ENCODE results near the gene SNAPC2. TPM values are rescaled to one million over a fixed set of nuclear protein-coding genes. Genes with fewer than 3 reads are reported as not detected.
A peak's percentile ranks its signal among the peaks of the same experiment; 100 is the strongest.

Gene SNAPC2, protein sequence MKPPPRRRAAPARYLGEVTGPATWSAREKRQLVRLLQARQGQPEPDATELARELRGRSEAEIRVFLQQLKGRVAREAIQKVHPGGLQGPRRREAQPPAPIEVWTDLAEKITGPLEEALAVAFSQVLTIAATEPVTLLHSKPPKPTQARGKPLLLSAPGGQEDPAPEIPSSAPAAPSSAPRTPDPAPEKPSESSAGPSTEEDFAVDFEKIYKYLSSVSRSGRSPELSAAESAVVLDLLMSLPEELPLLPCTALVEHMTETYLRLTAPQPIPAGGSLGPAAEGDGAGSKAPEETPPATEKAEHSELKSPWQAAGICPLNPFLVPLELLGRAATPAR
- total RNA-seq = 10 to 100 TPM; 18.6 to 19.0 TPM

DNA sequence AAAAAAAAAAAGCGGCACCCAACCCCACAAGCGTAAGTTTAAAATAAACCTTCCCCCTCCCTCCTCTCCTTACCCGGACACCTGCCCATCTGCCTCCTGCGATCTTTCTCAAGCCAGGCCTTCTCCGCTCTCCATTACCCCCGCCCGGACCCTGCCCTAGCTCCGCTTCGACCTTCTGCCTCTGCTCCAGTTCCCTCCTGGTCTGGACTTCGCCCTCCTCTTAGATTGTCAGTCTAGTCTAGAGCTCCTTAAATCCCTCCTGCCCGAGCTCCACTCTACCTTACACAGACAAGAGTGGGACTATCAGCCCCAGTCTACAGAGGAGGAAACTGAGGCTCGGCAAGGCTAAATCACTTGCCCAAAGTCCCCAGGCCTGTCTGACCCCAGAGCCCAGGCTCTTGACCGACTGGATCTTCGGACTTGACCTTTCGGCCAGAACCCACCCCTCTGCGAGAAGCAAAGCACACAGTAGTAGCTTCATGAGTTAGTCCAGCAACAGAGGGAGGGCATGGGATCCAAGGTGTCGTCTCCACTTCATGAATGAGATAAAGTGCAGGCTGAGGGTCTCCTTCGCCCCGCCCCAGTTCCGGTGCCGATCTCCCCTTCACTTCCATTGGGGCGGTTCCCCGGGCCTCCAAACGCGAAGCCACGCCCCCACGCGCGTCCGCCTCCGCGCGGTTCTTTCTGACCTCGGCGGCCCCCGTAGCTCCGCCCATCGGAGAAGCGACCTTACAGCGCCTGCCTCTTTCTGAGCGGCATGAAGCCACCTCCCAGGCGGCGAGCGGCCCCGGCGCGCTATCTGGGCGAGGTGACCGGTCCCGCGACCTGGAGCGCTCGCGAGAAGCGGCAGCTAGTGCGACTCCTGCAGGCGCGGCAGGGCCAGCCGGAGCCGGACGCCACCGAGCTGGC lies at the start of gene SNAPC2:
Gene SNAPC2 (plus strand): TSS at position 729 of the 909 bp plus-strand sequence. CDS start 29 bp downstream, at position 758.
- Mint-ChIP-seq H3K9me3 (ENCODE audit: insufficient read depth) (no peaks in the 10 kb centered on the region), H3K27ac (peak within 1 kb of the TSS; percentile 94), H3K36me3 (ENCODE audit: low read depth) (peaks cover 10% of the 10 kb centered on the region), H3K4me1 (ENCODE audit: low read depth) (peaks cover 47% of the 10 kb centered on the region), H3K4me3 (peak within 1 kb of the TSS; percentile 96), H3K27me3 (ENCODE audit: low read depth) (peaks cover 30% of the 10 kb centered on the region)
- POLR2A ChIA-PET = interaction anchor here (0.6 to 2.6 kb wide), 9 partner anchors 8 to 291 kb away, joined by 3 to 17 read pairs (median 5); partner anchors contain the start of genes MAP2K7, PET100, TIMM44 and XAB2
- DNase-seq (peak; percentile 98), ATAC-seq (peak; percentile 79)
- CTCF ChIA-PET = interaction anchor here (0.6 to 3.2 kb wide), 11 partner anchors 9 to 352 kb away, joined by 3 to 40 read pairs (median 7); partner anchors contain the start of genes MAP2K7, TIMM44 and TRAPPC5

DNA sequence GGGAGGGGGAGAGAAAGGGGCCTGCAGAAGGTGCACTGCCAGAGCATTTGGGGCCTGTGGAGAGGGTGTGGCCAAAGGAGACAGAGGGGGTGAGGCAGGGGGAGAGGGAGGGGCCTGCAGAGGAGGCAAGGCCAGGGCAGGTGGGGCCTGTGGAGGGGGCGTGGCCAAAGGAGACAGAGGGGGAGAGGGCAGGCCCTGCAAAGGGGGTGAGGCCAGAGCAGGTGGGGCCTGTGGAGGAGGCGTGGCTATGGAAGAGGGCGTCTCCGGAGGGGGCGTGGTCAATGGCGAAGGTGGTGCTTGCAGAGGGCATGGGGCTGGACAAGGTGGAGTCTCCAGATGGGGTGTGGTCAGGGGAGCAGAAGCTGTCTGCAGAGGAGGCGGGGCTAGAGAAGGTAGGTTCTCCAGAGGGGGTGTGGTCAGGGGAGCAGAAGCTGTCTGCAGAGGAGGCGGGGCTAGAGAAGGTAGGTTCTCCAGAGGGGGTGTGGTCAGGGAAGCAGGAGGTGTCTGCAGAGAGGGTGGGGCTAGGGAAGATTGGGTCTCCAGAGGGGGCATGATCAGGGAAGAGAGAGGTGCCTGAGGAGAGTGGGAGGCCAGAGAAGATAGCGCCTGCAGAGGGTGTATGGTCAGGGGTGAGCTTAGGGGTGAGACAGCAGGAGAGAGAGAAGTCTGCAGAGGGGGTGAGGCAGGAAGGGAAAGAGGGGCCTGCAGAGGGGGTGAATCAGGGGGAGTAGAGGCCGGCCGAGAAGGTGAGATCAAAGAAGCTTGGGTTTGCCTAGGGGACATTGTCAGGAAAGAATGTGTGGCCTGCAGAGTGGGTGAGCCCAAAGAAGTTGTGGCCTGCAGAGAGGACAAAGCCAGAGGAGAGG lies 49.3 kb upstream of the SNAPC2 start:
- CTCF ChIA-PET = no interaction called here
- peaks cover 43% of the 10 kb centered on the region for H3K4me1 Mint-ChIP-seq (ENCODE audit: low read depth)
- no peaks in the 10 kb centered on the region for H3K9me3 Mint-ChIP-seq (ENCODE audit: insufficient read depth)
- peaks cover 42% of the 10 kb centered on the region for H3K27me3 Mint-ChIP-seq (ENCODE audit: low read depth)
- DNase-seq (peak; percentile 73), ATAC-seq (no peak)
- no peaks in the 10 kb centered on the region for H3K36me3 Mint-ChIP-seq (ENCODE audit: low read depth)
- peak overlapping the region; percentile 15 for H3K4me3 Mint-ChIP-seq
- POLR2A ChIA-PET = no interaction called here
- H3K27ac Mint-ChIP-seq = peak overlapping the region; percentile 11

DNA sequence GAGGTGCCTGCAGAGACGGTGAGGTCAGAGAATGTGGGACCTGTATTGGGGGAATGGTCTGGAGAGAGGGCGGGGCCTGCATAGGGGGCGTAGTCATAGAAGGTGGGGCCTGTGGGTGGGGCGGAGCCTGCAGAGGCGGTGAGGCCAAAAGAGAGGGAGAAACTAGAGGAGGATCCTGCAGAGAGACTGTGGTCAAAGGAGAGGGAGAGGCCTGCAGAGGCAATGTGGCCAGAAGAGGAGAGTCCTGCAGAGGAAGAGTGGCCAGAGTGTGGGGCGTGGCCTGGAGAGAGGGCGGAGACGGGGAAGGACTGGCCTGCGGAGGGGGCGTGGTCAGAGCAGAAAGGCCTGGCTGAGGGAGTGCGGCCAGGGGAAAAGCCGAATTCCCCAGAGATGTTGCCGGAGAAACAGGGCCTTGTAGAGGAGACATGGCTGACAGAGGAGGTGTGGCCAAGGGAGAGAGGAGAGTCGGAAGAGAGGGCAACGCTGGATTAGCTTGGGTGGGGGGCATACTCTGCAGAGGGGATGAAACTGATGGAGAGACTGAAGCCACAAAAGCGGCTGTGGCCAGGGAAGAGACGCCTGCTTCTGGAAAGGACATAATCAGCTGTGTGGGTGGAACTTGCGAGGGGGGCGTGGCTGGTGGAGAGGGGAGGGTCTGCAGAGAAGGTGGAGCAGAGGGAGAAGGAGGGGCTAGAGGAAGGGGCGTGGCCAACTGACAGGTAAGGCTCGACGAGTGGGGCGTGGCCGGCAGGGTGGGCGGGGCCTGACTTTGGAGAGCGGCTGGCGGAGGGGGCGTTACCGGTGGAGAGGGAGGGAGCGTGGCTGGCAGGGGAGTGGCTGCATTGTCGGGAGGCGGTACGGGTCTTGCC lies 48.5 kb upstream of the SNAPC2 start:
- peaks cover 43% of the 10 kb centered on the region for H3K4me1 Mint-ChIP-seq (ENCODE audit: low read depth)
- H3K9me3 Mint-ChIP-seq (ENCODE audit: insufficient read depth) = no peaks in the 10 kb centered on the region
- H3K4me3 Mint-ChIP-seq = peak overlapping the region; percentile 15
- no peaks in the 10 kb centered on the region for H3K36me3 Mint-ChIP-seq (ENCODE audit: low read depth)
- ATAC-seq = peak; percentile 2
- peak overlapping the region; percentile 11 for H3K27ac Mint-ChIP-seq
- CTCF ChIA-PET = no interaction called here
- DNase-seq = peak; percentile 89
- H3K27me3 Mint-ChIP-seq (ENCODE audit: low read depth) = peaks cover 40% of the 10 kb centered on the region
- POLR2A ChIA-PET = no interaction called here

DNA sequence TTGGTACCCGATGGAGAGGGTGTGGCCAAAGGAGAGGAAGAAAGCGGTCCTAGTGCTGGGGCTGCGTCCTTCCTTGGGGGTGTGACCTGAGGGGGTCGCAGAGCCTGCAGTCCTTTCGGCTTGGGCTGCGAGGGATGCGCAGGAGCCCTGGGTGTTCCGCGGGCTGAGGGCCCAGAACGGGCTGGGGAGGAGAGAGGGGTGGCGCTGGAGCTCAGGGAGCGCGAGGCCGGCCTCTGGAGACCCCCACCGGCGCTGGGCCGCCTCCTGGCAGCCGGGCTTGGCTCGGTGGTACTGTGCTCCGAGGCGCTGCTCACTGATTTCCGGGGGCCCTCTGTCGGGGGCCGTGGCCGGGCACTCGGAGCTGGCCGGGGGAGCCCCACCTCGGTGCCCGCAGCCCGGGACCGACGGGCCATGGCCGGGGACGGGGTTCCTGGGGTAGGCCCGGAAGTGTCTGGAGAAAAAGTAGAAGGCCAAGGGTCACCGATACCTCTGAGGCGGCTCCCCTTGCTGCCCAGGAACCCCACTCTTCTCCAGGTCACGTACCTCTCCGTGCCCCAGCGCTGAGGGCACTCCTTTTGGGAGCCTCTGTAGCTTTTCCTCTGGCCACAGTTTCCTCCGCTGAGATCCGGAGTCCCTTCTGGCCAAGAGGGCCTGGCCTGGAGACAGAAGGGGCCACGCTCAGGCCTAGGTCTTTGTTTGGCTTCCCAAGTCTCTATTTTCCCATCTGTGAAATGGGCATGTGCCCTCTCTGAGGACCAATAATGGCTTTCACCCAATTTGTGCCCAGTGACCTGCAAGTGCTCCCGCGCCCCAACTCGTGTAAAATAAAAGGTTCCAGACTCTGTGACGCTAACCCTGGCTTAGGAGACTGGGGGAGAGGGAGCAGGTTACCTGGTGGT lies 47.6 kb upstream of the SNAPC2 start:
- POLR2A ChIA-PET = no interaction called here
- no peaks in the 10 kb centered on the region for H3K9me3 Mint-ChIP-seq (ENCODE audit: insufficient read depth)
- DNase-seq (no peak), ATAC-seq (no peak)
- H3K27ac Mint-ChIP-seq = no peak overlapping the region
- CTCF ChIA-PET = no interaction called here
- no peaks in the 10 kb centered on the region for H3K36me3 Mint-ChIP-seq (ENCODE audit: low read depth)
- peaks cover 43% of the 10 kb centered on the region for H3K4me1 Mint-ChIP-seq (ENCODE audit: low read depth)
- H3K4me3 Mint-ChIP-seq = no peak overlapping the region
- H3K27me3 Mint-ChIP-seq (ENCODE audit: low read depth) = peaks cover 31% of the 10 kb centered on the region

DNA sequence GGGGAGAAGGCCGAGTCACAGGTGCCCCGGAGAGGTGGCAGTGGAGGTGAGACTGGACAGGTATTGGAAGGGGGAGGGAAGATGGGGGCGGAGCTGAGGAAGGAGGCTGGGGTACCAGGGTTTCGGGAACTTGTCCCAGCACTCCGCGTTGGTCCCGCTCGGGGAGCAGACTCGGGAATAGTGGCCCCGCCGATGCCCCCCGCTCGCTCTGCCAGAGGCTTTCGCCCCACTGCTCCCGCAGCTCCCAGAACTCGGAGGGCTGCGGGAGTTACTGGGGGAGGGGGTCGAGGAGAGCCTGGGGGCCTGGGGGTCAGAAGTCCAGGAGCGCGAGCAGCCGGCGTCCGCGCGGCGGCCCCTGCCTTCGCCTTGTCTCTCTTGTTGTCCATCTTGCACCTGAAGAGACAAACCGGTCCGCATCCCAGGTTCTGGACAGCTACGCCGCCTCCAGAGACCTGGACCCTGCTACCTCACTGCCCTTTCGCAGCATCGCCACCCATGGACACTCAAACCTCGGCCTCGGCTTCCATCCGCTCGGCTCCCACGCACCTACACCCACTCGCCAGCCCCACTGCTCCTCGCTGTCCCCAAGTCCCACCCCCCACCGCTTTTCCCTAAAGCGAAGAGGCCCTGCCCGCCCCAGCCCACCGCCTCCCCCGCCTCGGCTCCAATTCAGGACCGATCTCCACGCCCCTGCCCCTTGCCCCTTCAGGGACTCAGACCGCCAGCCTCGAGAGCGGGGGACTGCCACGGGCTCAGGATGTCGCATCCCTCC lies 46.6 kb upstream of the SNAPC2 start:
- Mint-ChIP-seq H3K27ac (no peak overlapping the region), H3K4me1 (ENCODE audit: low read depth) (peaks cover 39% of the 10 kb centered on the region), H3K9me3 (ENCODE audit: insufficient read depth) (no peaks in the 10 kb centered on the region), H3K27me3 (ENCODE audit: low read depth) (peaks cover 29% of the 10 kb centered on the region), H3K4me3 (peak overlapping the region; percentile 43), H3K36me3 (ENCODE audit: low read depth) (no peaks in the 10 kb centered on the region)
- DNase-seq (no peak), ATAC-seq (no peak)
- ChIA-PET POLR2A (no interaction called here), CTCF (no interaction called here)

DNA sequence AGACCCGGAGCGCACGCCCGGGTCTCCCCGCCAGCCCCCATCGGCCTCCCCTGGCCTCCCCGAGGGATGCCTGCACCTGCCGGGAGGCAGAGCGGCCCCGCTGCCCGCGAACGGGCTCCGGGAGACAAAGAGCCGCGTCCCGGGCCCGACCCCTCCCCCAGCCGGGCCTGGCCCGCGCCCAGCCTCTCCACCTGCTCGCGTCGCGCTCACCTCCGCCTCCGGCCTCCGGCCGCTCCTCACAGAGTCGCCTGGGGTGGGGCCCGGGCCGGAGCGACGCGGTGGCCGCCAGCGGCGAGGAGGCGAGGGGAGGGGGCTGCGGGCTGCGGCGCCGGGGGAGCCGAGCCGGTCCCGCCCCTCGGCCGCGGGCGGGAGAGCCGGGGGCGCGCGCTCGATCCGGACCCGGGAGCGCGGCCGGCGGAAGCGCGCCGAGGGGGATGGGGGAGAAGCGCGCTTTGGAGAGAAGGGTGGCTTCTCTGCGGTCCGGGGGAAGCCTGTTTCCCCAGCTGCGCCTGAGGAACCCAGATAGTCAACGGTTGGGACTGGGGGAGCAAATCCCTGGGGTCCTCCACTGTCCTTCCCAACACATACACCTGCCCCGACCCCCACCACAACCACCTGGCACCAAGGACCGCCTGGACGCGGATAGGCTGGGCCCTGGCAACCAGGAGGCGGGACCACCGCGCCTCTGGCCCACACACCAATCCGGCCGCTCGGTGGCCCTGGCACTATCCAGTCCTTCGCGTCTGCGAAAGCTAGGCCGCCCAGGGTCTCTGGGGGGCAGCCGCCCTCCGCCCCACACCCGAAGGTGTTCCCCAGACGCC lies 45.9 kb upstream of the SNAPC2 start, which contains the start of gene PRR36:
Gene PRR36 (minus strand): TSS at position 315 of the 821 bp plus-strand sequence. CDS start 701 bp downstream, outside the sequence.
- no peak for DNase-seq
- ChIA-PET CTCF (no interaction called here), POLR2A (no interaction called here)
- peak within 1 kb of the TSS; percentile 43 for H3K4me3 Mint-ChIP-seq
- H3K4me1 Mint-ChIP-seq (ENCODE audit: low read depth) = peaks cover 34% of the 10 kb centered on the region
- no peaks in the 10 kb centered on the region for H3K9me3 Mint-ChIP-seq (ENCODE audit: insufficient read depth)
- H3K36me3 Mint-ChIP-seq (ENCODE audit: low read depth) = no peaks in the 10 kb centered on the region
- H3K27me3 Mint-ChIP-seq (ENCODE audit: low read depth) = peaks cover 29% of the 10 kb centered on the region
- ATAC-seq = no peak
- no peak within 1 kb of the TSS for H3K27ac Mint-ChIP-seq

DNA sequence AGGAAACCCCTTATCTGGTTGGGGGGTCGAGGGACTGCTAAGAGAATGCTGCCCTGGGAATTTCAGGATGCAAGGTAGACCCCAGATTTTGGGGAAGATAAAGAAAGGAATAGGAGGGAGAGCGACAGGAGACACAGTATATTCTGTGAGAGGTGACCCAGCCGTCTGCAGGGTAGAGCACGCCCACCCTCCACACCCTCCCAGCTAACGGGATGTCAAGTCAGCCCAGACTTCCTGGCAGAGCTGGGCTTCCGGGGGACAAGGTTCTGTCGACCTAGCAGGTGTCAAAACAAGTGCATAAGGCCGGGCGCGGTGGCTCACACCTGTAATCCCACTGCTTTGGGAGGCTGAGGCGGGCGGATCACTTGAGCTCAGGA lies 45.3 kb upstream of the SNAPC2 start:
- ATAC-seq (no peak), DNase-seq (no peak)
- Mint-ChIP-seq H3K4me3 (peak overlapping the region; percentile 22), H3K27me3 (ENCODE audit: low read depth) (peaks cover 29% of the 10 kb centered on the region), H3K9me3 (ENCODE audit: insufficient read depth) (no peaks in the 10 kb centered on the region), H3K4me1 (ENCODE audit: low read depth) (peaks cover 34% of the 10 kb centered on the region), H3K36me3 (ENCODE audit: low read depth) (no peaks in the 10 kb centered on the region), H3K27ac (no peak overlapping the region)
- ChIA-PET POLR2A (no interaction called here), CTCF (no interaction called here)

DNA sequence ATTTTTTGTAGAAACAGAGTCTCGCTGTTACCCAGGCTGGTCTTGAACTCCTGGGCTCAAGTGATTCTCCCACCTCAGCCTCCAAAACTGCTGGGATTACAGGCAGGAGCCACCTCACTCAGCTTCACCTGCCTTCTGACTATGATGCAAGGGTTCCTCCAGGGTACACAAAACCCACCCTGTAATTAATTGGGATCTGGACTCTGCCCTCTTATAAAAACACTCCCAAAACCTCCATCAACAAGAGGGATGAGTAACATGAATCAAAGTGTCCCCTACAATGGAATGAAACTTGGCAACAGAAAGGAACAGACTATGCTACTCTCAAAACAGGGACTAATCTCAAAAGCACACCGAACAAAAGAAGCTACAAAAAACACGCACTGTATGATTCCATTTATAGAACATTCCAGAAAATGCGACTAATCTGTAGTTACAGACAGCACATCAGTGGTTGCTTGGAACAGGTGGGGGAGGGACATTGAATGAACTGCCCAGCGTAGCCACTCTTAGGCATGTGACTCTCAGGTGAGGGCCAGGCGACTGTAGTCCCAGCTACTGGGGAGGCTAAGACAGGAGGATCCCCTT lies 42.8 kb upstream of the SNAPC2 start:
- Mint-ChIP-seq H3K4me1 (ENCODE audit: low read depth) (peaks cover 14% of the 10 kb centered on the region), H3K27me3 (ENCODE audit: low read depth) (peaks cover 17% of the 10 kb centered on the region), H3K27ac (no peak overlapping the region), H3K4me3 (no peak overlapping the region), H3K36me3 (ENCODE audit: low read depth) (no peaks in the 10 kb centered on the region), H3K9me3 (ENCODE audit: insufficient read depth) (no peaks in the 10 kb centered on the region)
- ChIA-PET CTCF (interaction anchor here (1.4 kb wide), 1 partner anchor 8 kb away, joined by 4 read pairs; no protein-coding TSS in a partner anchor), POLR2A (interaction anchor here (0.6 to 1.6 kb wide), 2 partner anchors 14 to 21 kb away, joined by 4 read pairs; no protein-coding TSS in a partner anchor)
- no peak for ATAC-seq
- DNase-seq = no peak
